KOPT-K1 (cell line): Measurements from ENCODE around the gene SIX1.

Experiments used
- H3K27ac ChIP-seq: fragments of 200-600 bp; sonication (generic); 2 replicates; pipeline ENCODE4 v1.5.1; 2016; ENCODE audit warnings: antibody characterized with exemption, mild to moderate bottlenecking, low read depth, low read length; ENCODE audit not compliant: poor library complexity, severe bottlenecking
- H3K36me3 ChIP-seq: fragments of 200-600 bp; sonication (generic); 2 replicates; pipeline ENCODE4 v1.5.1; 2017; ENCODE audit warnings: antibody characterized with exemption, mild to moderate bottlenecking, low read length, moderate library complexity; ENCODE audit not compliant: insufficient read depth
- H3K9me3 ChIP-seq: fragments of 200-600 bp; sonication (generic); 2 replicates; pipeline ENCODE4 v1.5.1; 2017; ENCODE audit warnings: antibody characterized with exemption, low read length, mild to moderate bottlenecking; ENCODE audit not compliant: insufficient read depth, poor library complexity, severe bottlenecking

The SIX1 gene

GRCh38 chr14:60650373-60650961 is 1.2 kb upstream of the SIX1 start:
- H3K36me3 ChIP-seq, result no peaks in the 10 kb centered on the region
- no peak overlapping the region for H3K27ac ChIP-seq
- H3K9me3 ChIP-seq, result peaks cover 17% of the 10 kb centered on the region

GRCh38 chr14:60649875-60650372 is 647 bp upstream of the SIX1 start:
- no peak overlapping the region for H3K27ac ChIP-seq
- peaks cover 17% of the 10 kb centered on the region for H3K9me3 ChIP-seq
- no peaks in the 10 kb centered on the region for H3K36me3 ChIP-seq

- H3K9me3 ChIP-seq, result peaks cover 17% of the 10 kb centered on the region
- no peak overlapping the region for H3K27ac ChIP-seq
These were observed 886 bp downstream of the SIX1 start for GRCh38 chr14:60648249-60648933.

GRCh38 chr14:60647837-60648248 is 1.4 kb downstream of the SIX1 start:
- Histone ChIP-seq H3K36me3 (no peaks in the 10 kb centered on the region), H3K27ac (no peak overlapping the region), H3K9me3 (peaks cover 17% of the 10 kb centered on the region)

More at GRCh38 chr14:60648249-60648933, 886 bp downstream of the SIX1 start:
- no peaks in the 10 kb centered on the region for H3K36me3 ChIP-seq

GRCh38 chr14:60647081-60647836 is 2.0 kb downstream of the SIX1 start:
- Histone ChIP-seq H3K36me3 (no peaks in the 10 kb centered on the region), H3K27ac (no peak overlapping the region), H3K9me3 (peaks cover 17% of the 10 kb centered on the region)

GRCh38 chr14:60646226-60646818 is 3.0 kb downstream of the SIX1 start:
- H3K27ac ChIP-seq, result no peak overlapping the region

GRCh38 chr14:60645126-60645741 is 4.0 kb downstream of the SIX1 start:
- Histone ChIP-seq H3K9me3 (peaks cover 21% of the 10 kb centered on the region), H3K27ac (no peak overlapping the region), H3K36me3 (no peaks in the 10 kb centered on the region)

More at GRCh38 chr14:60646226-60646818, 3.0 kb downstream of the SIX1 start:
- peaks cover 21% of the 10 kb centered on the region for H3K9me3 ChIP-seq
- no peaks in the 10 kb centered on the region for H3K36me3 ChIP-seq

- Histone ChIP-seq H3K36me3 (no peaks in the 10 kb centered on the region), H3K27ac (no peak overlapping the region), H3K9me3 (peaks cover 21% of the 10 kb centered on the region)
These were observed 4.6 kb downstream of the SIX1 start for GRCh38 chr14:60644666-60645065.

GRCh38 chr14:60643463-60644314 is 5.6 kb downstream of the SIX1 start:
- Histone ChIP-seq H3K9me3 (peaks cover 12% of the 10 kb centered on the region), H3K36me3 (no peaks in the 10 kb centered on the region), H3K27ac (no peak overlapping the region)

GRCh38 chr14:60643141-60643462 is 6.2 kb downstream of the SIX1 start:
- Histone ChIP-seq H3K36me3 (no peaks in the 10 kb centered on the region), H3K9me3 (peaks cover 6% of the 10 kb centered on the region), H3K27ac (no peak overlapping the region)

GRCh38 chr14:60642270-60643140 is 6.8 kb downstream of the SIX1 start:
- Histone ChIP-seq H3K9me3 (peaks cover 5% of the 10 kb centered on the region), H3K36me3 (no peaks in the 10 kb centered on the region), H3K27ac (no peak overlapping the region)

GRCh38 chr14:60641742-60642269 is 7.5 kb downstream of the SIX1 start:
- no peak overlapping the region for H3K27ac ChIP-seq
- peaks cover 5% of the 10 kb centered on the region for H3K9me3 ChIP-seq
- no peaks in the 10 kb centered on the region for H3K36me3 ChIP-seq
